ENCODE results near the gene SDF4. TPM values are rescaled to one million over a fixed set of nuclear protein-coding genes. Genes with fewer than 3 reads are reported as not detected.

The SDF4 gene
- total and polyA plus RNA-seq, 2 of the 4 experiments (the other 2 are of a cell fraction) = 57.0 to 250 TPM

- Histone ChIP-seq H3K4ac (ENCODE audit: low read depth, low read length) (no peak overlapping the region), H3K14ac (replicated peaks; ENCODE audit: low read depth, low read length) (no peak overlapping the region), H3K4me1 (ENCODE audit: control insufficient read depth, insufficient read depth, low read length) (no peaks in the 10 kb centered on the region), H3K36me3 (ENCODE audit: control insufficient read depth, insufficient read depth, low read length) (no peaks in the 10 kb centered on the region), H4K8ac (ENCODE audit: low read depth in 2 of 2, low read length in 2 of 2) (no peak overlapping the region), H3K27me3 (ENCODE audit: control insufficient read depth, insufficient read depth, low read length) (peaks cover 7% of the 10 kb centered on the region; the same call in 1 of the 2 replicates), H4K5ac (ENCODE audit: low read depth, low read length) (no peak overlapping the region), H3K4me3 (ENCODE audit: insufficient read depth, low read depth, low read length) (no peak overlapping the region), H3K18ac (ENCODE audit: low read depth, low read length) (no peak overlapping the region), H2AK9ac (replicated peaks; ENCODE audit: low read depth, low read length, poor library complexity) (no peak overlapping the region), H3K79me1 (ENCODE audit: low read depth in 1 of 2, low read length in 2 of 2) (no peaks in the 10 kb centered on the region), H2BK120ac (ENCODE audit: low read depth, low read length) (no peak overlapping the region), H3K56ac (ENCODE audit: extremely low read depth, insufficient read depth, low read length) (no peak overlapping the region), H3K23ac (ENCODE audit: low read depth, low read length) (no peak overlapping the region), H3K9me3 (ENCODE audit: control insufficient read depth, insufficient read depth, low read length) (no peaks in the 10 kb centered on the region), H3K9ac (ENCODE audit: low read depth, low read length) (no peak overlapping the region), H3K9me1 (ENCODE audit: insufficient read depth, low read length) (no peaks in the 10 kb centered on the region), H2AFZ (replicated peaks; ENCODE audit: low read length, poor library complexity) (no peak overlapping the region), H2BK20ac (ENCODE audit: low read depth, low read length) (no peak overlapping the region), H4K91ac (ENCODE audit: insufficient read depth, low read depth, low read length) (no peak overlapping the region), H2BK15ac (ENCODE audit: low read depth, low read length) (no peak overlapping the region), H3K4me2 (ENCODE audit: low read depth, low read length) (no peak overlapping the region), H2AK5ac (ENCODE audit: low read depth, low read length) (no peak overlapping the region), H3K27ac (ENCODE audit: insufficient read depth, low read length) (no peak overlapping the region), H2BK5ac (ENCODE audit: low read depth, low read length, poor library complexity, severe bottlenecking) (no peak overlapping the region), H4K20me1 (ENCODE audit: insufficient read depth, low read length) (no peaks in the 10 kb centered on the region)
- TF ChIP-seq MAZ (IDR thresholded peaks at IDR 0.05; ENCODE audit: borderline replicate concordance, low read depth, low read length) = no peak
- TF ChIP-seq NFE2L2 (IDR thresholded peaks at IDR 0.05; ENCODE audit: low read depth, low read length) = no peak
- TF ChIP-seq, protein P1, sequence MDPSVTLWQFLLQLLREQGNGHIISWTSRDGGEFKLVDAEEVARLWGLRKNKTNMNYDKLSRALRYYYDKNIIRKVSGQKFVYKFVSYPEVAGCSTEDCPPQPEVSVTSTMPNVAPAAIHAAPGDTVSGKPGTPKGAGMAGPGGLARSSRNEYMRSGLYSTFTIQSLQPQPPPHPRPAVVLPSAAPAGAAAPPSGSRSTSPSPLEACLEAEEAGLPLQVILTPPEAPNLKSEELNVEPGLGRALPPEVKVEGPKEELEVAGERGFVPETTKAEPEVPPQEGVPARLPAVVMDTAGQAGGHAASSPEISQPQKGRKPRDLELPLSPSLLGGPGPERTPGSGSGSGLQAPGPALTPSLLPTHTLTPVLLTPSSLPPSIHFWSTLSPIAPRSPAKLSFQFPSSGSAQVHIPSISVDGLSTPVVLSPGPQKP (IDR thresholded peaks at IDR 0.05; ENCODE audit: borderline replicate concordance, low read depth, low read length) = no peak
- no peak for TF ChIP-seq RFX5 (IDR thresholded peaks at IDR 0.05; ENCODE audit: low read depth, low read length)
- TF ChIP-seq POLR2A (IDR thresholded peaks at IDR 0.05; ENCODE audit: low read depth, low read length) = no peak
- TF ChIP-seq CTCF (conservative IDR thresholded peaks at IDR 0.05; ENCODE audit: low read depth, low read length) = no peak
- TF ChIP-seq MXI1 (IDR thresholded peaks at IDR 0.05; ENCODE audit: borderline replicate concordance, low read depth, low read length) = no peak
- TF ChIP-seq SMC3 (IDR thresholded peaks at IDR 0.05; ENCODE audit: low read depth, low read length) = no peak
- TF ChIP-seq MAFK (IDR thresholded peaks at IDR 0.05; ENCODE audit: low read depth, low read length) = no peak
- TF ChIP-seq, protein P2, sequence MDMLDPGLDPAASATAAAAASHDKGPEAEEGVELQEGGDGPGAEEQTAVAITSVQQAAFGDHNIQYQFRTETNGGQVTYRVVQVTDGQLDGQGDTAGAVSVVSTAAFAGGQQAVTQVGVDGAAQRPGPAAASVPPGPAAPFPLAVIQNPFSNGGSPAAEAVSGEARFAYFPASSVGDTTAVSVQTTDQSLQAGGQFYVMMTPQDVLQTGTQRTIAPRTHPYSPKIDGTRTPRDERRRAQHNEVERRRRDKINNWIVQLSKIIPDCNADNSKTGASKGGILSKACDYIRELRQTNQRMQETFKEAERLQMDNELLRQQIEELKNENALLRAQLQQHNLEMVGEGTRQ (IDR thresholded peaks at IDR 0.05; ENCODE audit: low read depth, low read length) = no peak
- TF ChIP-seq BHLHE40 (IDR thresholded peaks at IDR 0.05; ENCODE audit: low read depth, low read length) = no peak
- TF ChIP-seq RAD21 (IDR thresholded peaks at IDR 0.05; ENCODE audit: low read length) = no peak
- no peak for TF ChIP-seq CEBPB (IDR thresholded peaks at IDR 0.05; ENCODE audit: low read depth, low read length)
- TF ChIP-seq CHD1 (IDR thresholded peaks at IDR 0.05; ENCODE audit: low read depth, low read length) = no peak
- TF ChIP-seq FOS (IDR thresholded peaks at IDR 0.05; ENCODE audit: low read depth, low read length) = no peak
- TF ChIP-seq RCOR1 (IDR thresholded peaks at IDR 0.05; ENCODE audit: insufficient replicate concordance, low read length) = no peak
- in situ Hi-C loops (cut with MboI; ENCODE audit: low sequenced_read_pairs) = no loop called here
- 80% methylated on average over 20 of the region's 39 CpGs; no CpG with 5 or more reads in 1 of the 2 experiments for WGBS, 2 experiments (ENCODE audit: extremely low coverage in 2 of 2, insufficient read length in 1 of 2)
- ChIA-PET POLR2A (ENCODE audit: unreplicated experiment) (no interaction called here), CTCF (no interaction called here)
- intact Hi-C loops (cut with micrococcal nuclease) = no loop called here
- ATAC-seq (ENCODE audit: low read depth) (no peak), DNase-seq (no peak)
- BruUV-seq (replicated peaks) = no TSS peak
- dilution Hi-C loops (cut with HindIII; ENCODE audit: low sequenced_read_pairs, unreplicated experiment) = no loop called here
These were observed 49.1 kb downstream of the SDF4 start for GRCh38 chr1:1182491-1183220.

Data from IMR-90 (cell line).